ENCODE data around the gene MBD3L5. TPM values are rescaled to one million over a fixed set of nuclear protein-coding genes. Genes with fewer than 3 reads are reported as not detected.
"Not testable (repeated sequence)": the region's sequence is repeated elsewhere in the genome, so short reads cannot be mapped to it uniquely, and the experiment has no call there.

The MBD3L5 gene
- not detected in 2 replicates for total RNA-seq (2014; rRNA removed; shearing (Covaris generic))

- in situ Hi-C loops (cut with HindIII; ENCODE audit: low sequenced_read_pairs); DNase-seq (ENCODE audit: low spot score): not testable (repeated sequence)
Observed at GRCh38 chr19:7030278-7030677, at the start of gene MBD3L5. Gene MBD3L5, plus strand, starts transcription at chr19:7030578. Its CDS starts 34 bp downstream, at chr19:7030612.

- no peak for DNase-seq (ENCODE audit: low spot score)
- in situ Hi-C loops (cut with HindIII; ENCODE audit: low sequenced_read_pairs) = no loop called here
Observed at GRCh38 chr19:6983448-6983847, 46.9 kb upstream of the MBD3L5 start.

GRCh38 chr19:6987850-6988249, 42.5 kb upstream of the MBD3L5 start:
- in situ Hi-C loops (cut with HindIII; ENCODE audit: low sequenced_read_pairs) = no loop called here
- no peak for DNase-seq (ENCODE audit: low spot score)

GRCh38 chr19:6988257-6988656, 42.1 kb upstream of the MBD3L5 start:
- DNase-seq (ENCODE audit: low spot score) = no peak
- in situ Hi-C loops (cut with HindIII; ENCODE audit: low sequenced_read_pairs) = no loop called here

GRCh38 chr19:6995054-6995453, 35.3 kb upstream of the MBD3L5 start:
- in situ Hi-C loops (cut with HindIII; ENCODE audit: low sequenced_read_pairs) = no loop called here
- DNase-seq (ENCODE audit: low spot score) = no peak

- in situ Hi-C loops (cut with HindIII; ENCODE audit: low sequenced_read_pairs) = no loop called here
- no peak for DNase-seq (ENCODE audit: low spot score)
Observed at GRCh38 chr19:6996810-6997209, 33.6 kb upstream of the MBD3L5 start.

GRCh38 chr19:6997679-6998445, 32.5 kb upstream of the MBD3L5 start:
- DNase-seq (ENCODE audit: low spot score) = no peak
- in situ Hi-C loops (cut with HindIII; ENCODE audit: low sequenced_read_pairs) = no loop called here

- in situ Hi-C loops (cut with HindIII; ENCODE audit: low sequenced_read_pairs) = no loop called here
- DNase-seq (ENCODE audit: low spot score) = no peak
Observed at GRCh38 chr19:6999933-7000332, 30.4 kb upstream of the MBD3L5 start.

- no peak for DNase-seq (ENCODE audit: low spot score)
- in situ Hi-C loops (cut with HindIII; ENCODE audit: low sequenced_read_pairs) = no loop called here
Observed at GRCh38 chr19:7000333-7000732, 30.0 kb upstream of the MBD3L5 start.

GRCh38 chr19:7000816-7001215, 29.6 kb upstream of the MBD3L5 start:
- DNase-seq (ENCODE audit: low spot score) = no peak
- in situ Hi-C loops (cut with HindIII; ENCODE audit: low sequenced_read_pairs) = no loop called here

- DNase-seq (ENCODE audit: low spot score) = no peak
- in situ Hi-C loops (cut with HindIII; ENCODE audit: low sequenced_read_pairs) = no loop called here
Observed at GRCh38 chr19:7004313-7004931, 26.0 kb upstream of the MBD3L5 start.

- in situ Hi-C loops (cut with HindIII; ENCODE audit: low sequenced_read_pairs) = no loop called here
- no peak for DNase-seq (ENCODE audit: low spot score)
Observed at GRCh38 chr19:7006135-7006704, 24.2 kb upstream of the MBD3L5 start.

- in situ Hi-C loops (cut with HindIII; ENCODE audit: low sequenced_read_pairs) = no loop called here
- no peak for DNase-seq (ENCODE audit: low spot score)
Observed at GRCh38 chr19:7007859-7008258, 22.5 kb upstream of the MBD3L5 start.

- in situ Hi-C loops (cut with HindIII; ENCODE audit: low sequenced_read_pairs) = no loop called here
- no peak for DNase-seq (ENCODE audit: low spot score)
Observed at GRCh38 chr19:7010722-7011593, 19.4 kb upstream of the MBD3L5 start.

GRCh38 chr19:7013678-7014077, 16.7 kb upstream of the MBD3L5 start:
- in situ Hi-C loops (cut with HindIII; ENCODE audit: low sequenced_read_pairs) = no loop called here
- no peak for DNase-seq (ENCODE audit: low spot score)

GRCh38 chr19:7018828-7019227, 11.6 kb upstream of the MBD3L5 start:
- in situ Hi-C loops (cut with HindIII; ENCODE audit: low sequenced_read_pairs) = no loop called here
- DNase-seq (ENCODE audit: low spot score) = no peak

GRCh38 chr19:7021331-7021730, 9.0 kb upstream of the MBD3L5 start, which contains the start of gene MBD3L2B:
Gene MBD3L2B, minus strand, starts transcription at chr19:7021431. Its CDS starts 34 bp downstream, at chr19:7021397.
- DNase-seq (ENCODE audit: low spot score); in situ Hi-C loops (cut with HindIII; ENCODE audit: low sequenced_read_pairs): not testable (repeated sequence)

GRCh38 chr19:7028790-7029189, 1.6 kb upstream of the MBD3L5 start:
- in situ Hi-C loops (cut with HindIII; ENCODE audit: low sequenced_read_pairs); DNase-seq (ENCODE audit: low spot score): not testable (repeated sequence)

GRCh38 chr19:7040079-7040478, 9.7 kb downstream of the MBD3L5 start, which contains the start of gene MBD3L4:
Gene MBD3L4, minus strand, starts transcription at chr19:7040179. Its CDS starts 35 bp downstream, at chr19:7040144.
- DNase-seq (ENCODE audit: low spot score); in situ Hi-C loops (cut with HindIII; ENCODE audit: low sequenced_read_pairs): not testable (repeated sequence)
